ENCODE results near the gene LLCFC1. TPM values are rescaled to one million over a fixed set of nuclear protein-coding genes. Genes with fewer than 3 reads are reported as not detected.

LLCFC1 gene
- total RNA-seq, 1 experiment from 2014 or later, result not detected

DNA sequence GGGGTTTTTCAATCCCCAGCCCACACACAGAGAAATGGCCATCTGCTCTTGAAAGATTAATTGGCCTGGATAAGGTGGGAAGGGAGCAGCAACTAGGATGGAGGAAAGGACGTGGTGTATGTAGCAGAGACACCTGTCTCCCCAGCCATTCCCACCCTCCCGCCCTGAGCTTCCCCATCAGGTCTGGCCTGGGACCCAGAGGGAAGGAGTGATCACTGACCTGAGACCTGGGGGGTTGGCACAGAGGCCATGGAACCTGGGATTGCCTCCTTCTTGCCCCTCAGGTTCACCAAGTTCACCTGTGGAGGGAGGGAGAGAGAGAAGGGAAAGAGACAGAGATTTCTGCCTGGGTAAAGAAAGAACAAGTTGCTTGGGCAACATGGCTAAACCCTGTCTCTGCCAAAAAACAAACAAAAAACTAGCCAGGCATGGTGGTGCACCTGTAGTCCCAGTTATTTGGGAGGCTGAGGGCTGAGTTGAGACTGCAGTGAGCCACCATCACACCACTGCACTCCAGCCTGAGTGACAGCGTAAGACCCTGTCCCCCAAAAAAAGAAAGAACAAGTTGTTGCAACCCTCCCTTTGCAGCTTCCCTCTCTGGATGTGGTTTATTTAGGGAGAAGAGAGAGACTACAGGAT is 42.4 kb upstream of the LLCFC1 start:
- Mint-ChIP-seq H3K9me3 (peaks cover 7% of the 10 kb centered on the region; the same call in 1 of the 2 replicates), H3K4me1 (peaks cover 13% of the 10 kb centered on the region), H3K4me3 (no peak overlapping the region), H3K36me3 (no peaks in the 10 kb centered on the region; the same call in 1 of the 2 replicates), H3K27ac (no peak overlapping the region), H3K27me3 (ENCODE audit: low read depth) (peaks cover 5% of the 10 kb centered on the region; the same call in 1 of the 2 replicates)
- CTCF ChIA-PET, result interaction anchor here (1.0 to 1.9 kb wide), 3 partner anchors 14 to 105 kb away, joined by 3 to 8 read pairs (median 3); no protein-coding TSS in a partner anchor
- TF ChIP-seq PRDM15 (CRISPR knock-in tag; IDR thresholded peaks at IDR 0.05) (no peak), MAX (CRISPR knock-in tag; IDR thresholded peaks at IDR 0.05) (no peak), AFF4 (CRISPR knock-in tag; IDR thresholded peaks at IDR 0.05; ENCODE audit: borderline replicate concordance) (no peak), NR1H2 (CRISPR knock-in tag; IDR thresholded peaks at IDR 0.05) (no peak), NR3C1 (CRISPR knock-in tag; conservative IDR thresholded peaks at IDR 0.05; ENCODE audit: low read depth) (no peak), SMAD4 (CRISPR knock-in tag; IDR thresholded peaks at IDR 0.05) (no peak), FOXP4 (CRISPR knock-in tag; IDR thresholded peaks at IDR 0.05) (no peak), TEAD1 (CRISPR knock-in tag; IDR thresholded peaks at IDR 0.05) (no peak)
- TF ChIP-seq, protein P1, sequence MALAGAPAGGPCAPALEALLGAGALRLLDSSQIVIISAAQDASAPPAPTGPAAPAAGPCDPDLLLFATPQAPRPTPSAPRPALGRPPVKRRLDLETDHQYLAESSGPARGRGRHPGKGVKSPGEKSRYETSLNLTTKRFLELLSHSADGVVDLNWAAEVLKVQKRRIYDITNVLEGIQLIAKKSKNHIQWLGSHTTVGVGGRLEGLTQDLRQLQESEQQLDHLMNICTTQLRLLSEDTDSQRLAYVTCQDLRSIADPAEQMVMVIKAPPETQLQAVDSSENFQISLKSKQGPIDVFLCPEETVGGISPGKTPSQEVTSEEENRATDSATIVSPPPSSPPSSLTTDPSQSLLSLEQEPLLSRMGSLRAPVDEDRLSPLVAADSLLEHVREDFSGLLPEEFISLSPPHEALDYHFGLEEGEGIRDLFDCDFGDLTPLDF (CRISPR knock-in tag; IDR thresholded peaks at IDR 0.05), result no peak
- DNase-seq (ENCODE audit: low spot score) (no peak), ATAC-seq (no peak)
- POLR2A ChIA-PET, result no interaction called here

DNA sequence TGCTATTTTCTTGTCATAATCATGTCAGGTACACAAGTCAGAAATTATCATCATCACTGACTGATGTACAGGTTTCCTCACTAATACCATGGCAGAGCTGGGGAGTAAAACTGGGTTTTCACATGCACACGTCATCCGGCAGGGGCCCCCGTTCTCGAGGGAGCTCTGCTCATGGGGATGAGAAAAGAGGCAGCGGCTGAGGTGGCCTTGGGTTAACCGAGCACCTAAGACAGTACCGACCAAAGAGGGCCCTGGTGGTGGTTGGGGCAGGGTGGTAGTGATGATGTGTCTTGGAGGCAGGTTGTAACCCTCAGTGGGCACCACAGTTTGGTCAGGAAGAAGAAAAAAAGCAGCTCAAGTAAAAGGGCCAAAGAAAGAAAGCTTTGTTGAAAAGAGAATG is 41.6 kb upstream of the LLCFC1 start:
- Mint-ChIP-seq H3K36me3 (no peaks in the 10 kb centered on the region; the same call in 1 of the 2 replicates), H3K27ac (no peak overlapping the region), H3K27me3 (ENCODE audit: low read depth) (peaks cover 7% of the 10 kb centered on the region), H3K9me3 (peaks cover 14% of the 10 kb centered on the region), H3K4me3 (no peak overlapping the region), H3K4me1 (peaks cover 13% of the 10 kb centered on the region)
- CTCF ChIA-PET, result interaction anchor here (0.6 to 2.1 kb wide), 5 partner anchors 15 to 514 kb away, joined by 3 to 11 read pairs (median 3); no protein-coding TSS in a partner anchor
- no peak for DNase-seq (ENCODE audit: low spot score)
- POLR2A ChIA-PET, result interaction anchor here (0.7 kb wide), 1 partner anchor 10 kb away, joined by 4 read pairs; no protein-coding TSS in a partner anchor
- ATAC-seq, result no peak
- TF ChIP-seq MAX (CRISPR knock-in tag; IDR thresholded peaks at IDR 0.05), result no peak
- TF ChIP-seq, protein P2, sequence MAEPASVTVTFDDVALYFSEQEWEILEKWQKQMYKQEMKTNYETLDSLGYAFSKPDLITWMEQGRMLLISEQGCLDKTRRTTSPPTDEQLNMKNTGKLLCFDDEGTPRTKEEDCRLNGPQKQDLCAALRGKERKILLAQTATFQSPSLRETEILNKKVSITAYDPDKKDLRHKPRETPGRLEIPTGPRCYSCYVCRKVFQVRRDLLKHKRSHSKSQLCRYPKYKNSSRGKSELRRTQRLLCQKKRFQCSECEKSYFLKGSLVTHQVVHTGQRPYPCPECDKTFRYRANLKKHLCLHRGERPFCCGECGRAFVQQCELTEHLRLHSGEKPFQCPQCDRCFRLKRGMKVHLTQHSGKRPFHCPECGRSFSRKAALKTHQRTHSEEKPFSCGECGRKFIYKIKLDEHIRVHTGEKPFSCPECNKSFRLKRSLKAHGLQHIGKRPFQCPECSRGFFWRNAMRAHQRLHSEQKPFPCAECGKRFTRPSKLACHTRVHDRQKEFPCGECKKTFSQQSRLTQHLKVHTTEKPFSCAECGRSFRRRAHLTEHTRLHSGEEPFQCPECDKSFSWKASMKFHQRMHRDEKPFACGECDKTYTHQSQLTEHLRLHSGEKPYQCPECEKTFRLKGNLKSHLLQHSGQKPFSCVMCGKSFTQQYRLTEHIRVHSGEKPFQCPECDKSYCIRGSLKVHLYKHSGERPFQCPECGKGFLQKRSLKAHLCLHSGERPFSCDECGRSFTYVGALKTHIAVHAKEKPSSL (CRISPR knock-in tag; conservative IDR thresholded peaks at IDR 0.05), result no peak
- TF ChIP-seq TEAD4 (CRISPR knock-in tag; IDR thresholded peaks at IDR 0.05), result no peak
- no peak for TF ChIP-seq NFE2L1 (CRISPR knock-in tag; IDR thresholded peaks at IDR 0.05)
- no peak for TF ChIP-seq TEAD1 (CRISPR knock-in tag; IDR thresholded peaks at IDR 0.05)
- TF ChIP-seq CREM (CRISPR knock-in tag; IDR thresholded peaks at IDR 0.05), result no peak
- TF ChIP-seq, protein P3, sequence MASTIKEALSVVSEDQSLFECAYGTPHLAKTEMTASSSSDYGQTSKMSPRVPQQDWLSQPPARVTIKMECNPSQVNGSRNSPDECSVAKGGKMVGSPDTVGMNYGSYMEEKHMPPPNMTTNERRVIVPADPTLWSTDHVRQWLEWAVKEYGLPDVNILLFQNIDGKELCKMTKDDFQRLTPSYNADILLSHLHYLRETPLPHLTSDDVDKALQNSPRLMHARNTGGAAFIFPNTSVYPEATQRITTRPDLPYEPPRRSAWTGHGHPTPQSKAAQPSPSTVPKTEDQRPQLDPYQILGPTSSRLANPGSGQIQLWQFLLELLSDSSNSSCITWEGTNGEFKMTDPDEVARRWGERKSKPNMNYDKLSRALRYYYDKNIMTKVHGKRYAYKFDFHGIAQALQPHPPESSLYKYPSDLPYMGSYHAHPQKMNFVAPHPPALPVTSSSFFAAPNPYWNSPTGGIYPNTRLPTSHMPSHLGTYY (CRISPR knock-in tag; IDR thresholded peaks at IDR 0.05), result no peak
- no peak for TF ChIP-seq KAT7 (CRISPR knock-in tag; IDR thresholded peaks at IDR 0.05; ENCODE audit: borderline replicate concordance)
- TF ChIP-seq ATF1 (CRISPR knock-in tag; IDR thresholded peaks at IDR 0.05), result no peak
- TF ChIP-seq ZNF121 (CRISPR knock-in tag; IDR thresholded peaks at IDR 0.05), result no peak
- no peak for TF ChIP-seq MYBL2 (CRISPR knock-in tag; IDR thresholded peaks at IDR 0.05)
- no peak for TF ChIP-seq SMAD3 (CRISPR knock-in tag; IDR thresholded peaks at IDR 0.05; ENCODE audit: borderline replicate concordance)
